Muscle of leg (tissue), 11 donors: ENCODE results near the gene NEURL1B. TPM values are rescaled to one million over a fixed set of nuclear protein-coding genes. Genes with fewer than 3 reads are reported as not detected.
"Not testable (repeated sequence)": the region's sequence is repeated elsewhere in the genome, so short reads cannot be mapped to it uniquely, and the experiment has no call there.

Experiments used
- DNase-seq: peaks from one replicate; pipeline ENCODE4 v3.0.0; 2013
- H3K27ac ChIP-seq: one replicate; pipeline ENCODE4 v1.5.1; 2013; ENCODE audit warnings: mild to moderate bottlenecking, low read length, control low read depth
- H3K27me3 ChIP-seq: one replicate; pipeline ENCODE4 v1.6.1; 2013; ENCODE audit warnings: low read length; ENCODE audit not compliant: control insufficient read depth, insufficient read depth
- H3K36me3 ChIP-seq: one replicate; pipeline ENCODE4 v1.6.1; 2013; ENCODE audit warnings: low read length; ENCODE audit not compliant: control insufficient read depth, insufficient read depth
- H3K4me1 ChIP-seq: one replicate; pipeline ENCODE4 v1.6.1; 2013; ENCODE audit warnings: low read length; ENCODE audit not compliant: control insufficient read depth, insufficient read depth
- H3K4me3 ChIP-seq: one replicate; pipeline ENCODE4 v1.5.1; 2013; ENCODE audit warnings: low read length, control low read depth
- H3K9me3 ChIP-seq: replicated peaks from 2 replicates; pipeline ENCODE4 v1.6.1; 2013; ENCODE audit warnings: low read depth, low read length; ENCODE audit not compliant: control insufficient read depth
- WGBS: methylation state at CpG from one replicate; pipeline ENCODE4 v1.1.5; 2013; ENCODE audit warnings: missing lambda C conversion rate; ENCODE audit not compliant: insufficient coverage; 5-methylcytosine and 5-hydroxymethylcytosine counted together
- polyA plus RNA-seq, 8 donors: library from polyadenylated mRNA; unstranded; fragments of 120-200 nt; gene quantifications; one replicate each; pipeline versions ENCODE4 v1.2.1 to v1.2.3, GENCODE V29; 2013; ENCODE audit warnings: inconsistent platforms in 1 of 8, low replicate concordance in 1 of 8; ENCODE audit not compliant: insufficient read length in 8 of 8, insufficient read depth in 1 of 8
- total RNA-seq: library from RNA; stranded (reverse); fragments of 120-200 nt; gene quantifications from one replicate; pipeline ENCODE4 v1.2.4, GENCODE V29; 2013

Gene NEURL1B
- total and polyA plus RNA-seq, 9 donors = 27.3 to 45.2 (median 36.2) TPM

GRCh38 chr5:172672681-172673080 lies 31.6 kb downstream of the NEURL1B start:
- no peak for DNase-seq
- H3K9me3 ChIP-seq = no peaks in the 10 kb centered on the region
- H3K4me1 ChIP-seq = peaks cover 24% of the 10 kb centered on the region
- peaks cover 52% of the 10 kb centered on the region for H3K36me3 ChIP-seq
- no peaks in the 10 kb centered on the region for H3K27me3 ChIP-seq
- WGBS = no CpG with 5 or more reads among the region's 2 CpGs
- H3K4me3 ChIP-seq = no peak overlapping the region
- no peak overlapping the region for H3K27ac ChIP-seq

GRCh38 chr5:172674155-172674554 lies 33.1 kb downstream of the NEURL1B start:
- no peak overlapping the region for H3K27ac ChIP-seq
- H3K9me3 ChIP-seq = no peaks in the 10 kb centered on the region
- no peak overlapping the region for H3K4me3 ChIP-seq
- H3K27me3 ChIP-seq = no peaks in the 10 kb centered on the region
- peaks cover 18% of the 10 kb centered on the region for H3K4me1 ChIP-seq
- peaks cover 59% of the 10 kb centered on the region for H3K36me3 ChIP-seq
- 90% methylated on average over 7 of the region's 7 CpGs for WGBS
- no peak for DNase-seq

- no peaks in the 10 kb centered on the region for H3K27me3 ChIP-seq
- WGBS = 92% methylated on average over 4 of the region's 15 CpGs
- peaks cover 26% of the 10 kb centered on the region for H3K4me1 ChIP-seq
- H3K36me3 ChIP-seq = peaks cover 56% of the 10 kb centered on the region
- no peak for DNase-seq
- no peak overlapping the region for H3K4me3 ChIP-seq
- no peaks in the 10 kb centered on the region for H3K9me3 ChIP-seq
- no peak overlapping the region for H3K27ac ChIP-seq
These were observed 35.9 kb downstream of the NEURL1B start for GRCh38 chr5:172676914-172677475.

GRCh38 chr5:172678362-172678874 lies 37.4 kb downstream of the NEURL1B start:
- not testable (repeated sequence) for H3K4me3 ChIP-seq, H3K9me3 ChIP-seq, DNase-seq, H3K27me3 ChIP-seq
- 80% methylated on average over 1 of the region's 5 CpGs for WGBS
- peaks cover 26% of the 10 kb centered on the region for H3K4me1 ChIP-seq
- peak overlapping the region; percentile 6 for H3K27ac ChIP-seq
- peaks cover 47% of the 10 kb centered on the region for H3K36me3 ChIP-seq

GRCh38 chr5:172678902-172679301 lies 37.8 kb downstream of the NEURL1B start:
- DNase-seq = peak; percentile 58
- peak overlapping the region; percentile 6 for H3K27ac ChIP-seq
- peaks cover 47% of the 10 kb centered on the region for H3K36me3 ChIP-seq
- H3K4me1 ChIP-seq = peaks cover 26% of the 10 kb centered on the region
- no peak overlapping the region for H3K4me3 ChIP-seq
- no peaks in the 10 kb centered on the region for H3K27me3 ChIP-seq
- H3K9me3 ChIP-seq = no peaks in the 10 kb centered on the region
- 48% methylated on average over 7 of the region's 7 CpGs for WGBS

- no peak for DNase-seq
- Histone ChIP-seq H3K27ac (no peak overlapping the region), H3K27me3 (no peaks in the 10 kb centered on the region), H3K36me3 (peaks cover 51% of the 10 kb centered on the region), H3K4me3 (no peak overlapping the region), H3K4me1 (peaks cover 29% of the 10 kb centered on the region), H3K9me3 (no peaks in the 10 kb centered on the region)
- WGBS = 85% methylated on average over 5 of the region's 8 CpGs
These were observed 38.7 kb downstream of the NEURL1B start for GRCh38 chr5:172679628-172680212.

- Histone ChIP-seq H3K9me3 (no peaks in the 10 kb centered on the region), H3K36me3 (peaks cover 52% of the 10 kb centered on the region), H3K4me1 (peaks cover 29% of the 10 kb centered on the region), H3K27ac (no peak overlapping the region), H3K4me3 (no peak overlapping the region), H3K27me3 (no peaks in the 10 kb centered on the region)
- DNase-seq = no peak
- 90% methylated on average over 2 of the region's 5 CpGs for WGBS
These were observed 39.9 kb downstream of the NEURL1B start for GRCh38 chr5:172680921-172681320.

GRCh38 chr5:172681421-172681820 lies 40.4 kb downstream of the NEURL1B start:
- Histone ChIP-seq H3K36me3 (peaks cover 53% of the 10 kb centered on the region), H3K4me1 (peaks cover 25% of the 10 kb centered on the region), H3K4me3 (no peak overlapping the region)

GRCh38 chr5:172683264-172683644 lies 42.2 kb downstream of the NEURL1B start:
- H3K4me1 ChIP-seq = peaks cover 24% of the 10 kb centered on the region
- DNase-seq = no peak
- WGBS = 36% methylated on average over 47 of the region's 47 CpGs
- no peaks in the 10 kb centered on the region for H3K27me3 ChIP-seq
- peaks cover 52% of the 10 kb centered on the region for H3K36me3 ChIP-seq
- H3K9me3 ChIP-seq = no peaks in the 10 kb centered on the region
- H3K4me3 ChIP-seq = no peak overlapping the region
- H3K27ac ChIP-seq = no peak overlapping the region

More at GRCh38 chr5:172681421-172681820, 40.4 kb downstream of the NEURL1B start:
- H3K27me3 ChIP-seq = no peaks in the 10 kb centered on the region
- WGBS = 77% methylated on average over 2 of the region's 4 CpGs
- H3K27ac ChIP-seq = no peak overlapping the region
- no peaks in the 10 kb centered on the region for H3K9me3 ChIP-seq
- DNase-seq = no peak

- Histone ChIP-seq H3K27me3 (no peaks in the 10 kb centered on the region), H3K9me3 (no peaks in the 10 kb centered on the region), H3K36me3 (peaks cover 51% of the 10 kb centered on the region), H3K27ac (no peak overlapping the region), H3K4me1 (peaks cover 22% of the 10 kb centered on the region), H3K4me3 (peak overlapping the region; percentile 5)
- DNase-seq = peak; percentile 65
- 24% methylated on average over 121 of the region's 125 CpGs for WGBS
These were observed 42.8 kb downstream of the NEURL1B start for GRCh38 chr5:172683645-172684471.
